GM06990 (cell line): Measurements from ENCODE around the gene CLSTN2.

ENCODE experiments used
- DNase-seq: peaks from one replicate; pipeline ENCODE4 v3.0.0-alpha.2; 2011; ENCODE audit not compliant: insufficient read length; ENCODE audit errors: extremely low read depth
- H3K27me3 ChIP-seq: replicated peaks from 2 replicates; pipeline ENCODE4 v1.6.0; 2011; ENCODE audit warnings: low read length; ENCODE audit not compliant: control insufficient read depth, insufficient read depth
- H3K36me3 ChIP-seq: 2 replicates; pipeline ENCODE4 v1.5.1; 2011; ENCODE audit warnings: low read length; ENCODE audit not compliant: control insufficient read depth, insufficient read depth
- H3K4me3 ChIP-seq: replicated peaks from 2 replicates; pipeline ENCODE4 v1.5.1; 2011; ENCODE audit warnings: low read depth, mild to moderate bottlenecking, control low read depth, low read length
- CTCF ChIP-seq: IDR thresholded peaks from 2 replicates; pipeline ENCODE4 v1.5.1; 2011; ENCODE audit warnings: low read length, control low read depth, mild to moderate bottlenecking, inconsistent platforms; ENCODE audit not compliant: insufficient read depth, poor library complexity, severe bottlenecking

The CLSTN2 gene

GRCh38 chr3:140355481-140355880, 420.5 kb downstream of the CLSTN2 start:
- TF ChIP-seq CTCF: no peak
- DNase-seq: no peak
- Histone ChIP-seq H3K4me3 (no peak overlapping the region), H3K27me3 (no peaks in the 10 kb centered on the region; the same call in 1 of the 2 replicates), H3K36me3 (no peaks in the 10 kb centered on the region)

DNA sequence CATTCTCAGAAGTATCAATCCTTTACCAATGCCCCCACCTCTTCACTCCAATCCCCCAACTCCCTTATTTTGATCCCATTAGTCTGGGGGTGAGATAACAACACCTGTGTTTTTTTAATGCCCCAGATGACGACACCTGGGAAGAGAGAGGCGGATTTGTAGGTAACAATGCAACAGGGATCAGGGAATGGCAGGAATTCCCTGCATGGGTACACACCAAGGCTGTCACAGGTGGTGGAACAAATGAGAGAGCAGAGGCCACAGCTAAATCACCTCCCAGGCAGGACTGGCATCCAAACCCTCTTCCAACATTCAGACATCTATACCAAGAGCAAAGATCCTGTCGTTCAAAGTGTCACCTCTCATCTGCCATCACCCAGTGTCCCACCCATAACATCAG, 423.7 kb downstream of the CLSTN2 start:
- DNase-seq: no peak
- TF ChIP-seq CTCF: no peak
- Histone ChIP-seq H3K36me3 (no peaks in the 10 kb centered on the region), H3K4me3 (no peak overlapping the region), H3K27me3 (no peaks in the 10 kb centered on the region; the same call in 1 of the 2 replicates)

DNA sequence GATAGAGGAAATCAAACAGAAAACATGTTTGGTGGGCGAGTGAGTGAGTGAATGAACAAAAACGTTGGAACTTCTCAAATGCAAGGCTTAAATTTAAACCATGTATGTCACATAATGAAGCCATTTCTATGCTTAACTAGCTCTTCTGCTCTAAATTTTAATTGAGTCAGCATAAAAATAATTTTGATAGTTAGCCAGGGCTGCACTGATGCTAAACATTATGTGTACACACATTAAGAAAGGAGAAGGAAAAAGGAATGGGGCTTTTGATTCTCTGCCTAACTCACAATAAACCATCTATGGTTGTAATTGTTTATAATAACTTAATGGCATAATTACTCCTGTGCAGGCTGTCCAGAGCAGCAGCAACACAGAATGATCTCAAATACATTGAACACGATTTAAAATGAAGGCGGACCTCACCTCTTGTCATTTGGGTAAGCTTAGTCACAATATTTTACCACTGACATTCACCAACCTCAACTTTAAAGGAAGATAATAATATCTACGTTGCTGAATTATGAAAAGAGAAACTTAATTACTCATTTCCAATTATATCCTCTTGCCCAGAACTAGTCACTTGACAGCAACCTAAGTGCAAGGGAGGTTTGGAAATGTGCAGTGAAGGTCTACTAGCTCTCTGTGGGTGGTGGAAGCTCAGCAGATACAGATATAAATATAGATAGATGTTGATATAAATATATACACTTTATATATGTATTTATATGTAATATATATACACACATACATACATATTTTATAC, 424.4 kb downstream of the CLSTN2 start:
- H3K27me3 ChIP-seq: no peaks in the 10 kb centered on the region; the same call in 1 of the 2 replicates
- DNase-seq: no peak
- no peak for TF ChIP-seq CTCF
- H3K36me3 ChIP-seq: no peaks in the 10 kb centered on the region
- no peak overlapping the region for H3K4me3 ChIP-seq

DNA sequence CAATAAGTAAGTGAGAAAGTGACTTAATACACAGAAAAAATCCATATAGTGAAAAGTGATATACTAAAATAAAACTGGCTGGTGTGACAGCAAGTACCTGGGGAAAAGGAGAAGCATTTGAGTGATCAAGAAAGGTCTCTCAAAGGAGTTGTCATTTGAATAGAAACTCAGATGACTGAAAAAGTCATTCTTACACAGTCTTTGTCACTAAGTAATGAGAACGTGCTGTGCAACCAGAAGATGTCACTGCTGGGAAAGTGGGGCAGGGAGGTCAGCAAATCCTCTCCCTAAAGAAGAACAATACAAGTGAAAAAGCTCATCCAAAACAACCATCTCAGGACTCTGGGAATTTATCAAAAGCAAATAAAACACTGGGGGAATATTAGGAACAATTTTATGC, 425.3 kb downstream of the CLSTN2 start:
- H3K36me3 ChIP-seq: no peaks in the 10 kb centered on the region
- H3K4me3 ChIP-seq: no peak overlapping the region
- no peaks in the 10 kb centered on the region; the same call in 1 of the 2 replicates for H3K27me3 ChIP-seq
- no peak for DNase-seq
- peak; percentile 25 for TF ChIP-seq CTCF

- Histone ChIP-seq H3K4me3 (no peak overlapping the region), H3K27me3 (peaks cover 1% of the 10 kb centered on the region; the same call in 1 of the 2 replicates), H3K36me3 (no peaks in the 10 kb centered on the region)
- no peak for DNase-seq
- no peak for TF ChIP-seq CTCF
These were observed 428.8 kb downstream of the CLSTN2 start for GRCh38 chr3:140363801-140364200.
